K562 (cell line): ENCODE measurements around the gene TECPR2. TPM values are rescaled to one million over a fixed set of nuclear protein-coding genes. Genes with fewer than 3 reads are reported as not detected.

Source experiments
- ATAC-seq: fragments of 200-7000 bp; cut with Tn5 transposase; 3 replicates; pipeline ENCODE4 v1.9.1; 2020; ENCODE audit warnings: moderate library complexity
- BruUV-seq: library from RNA; stranded (reverse); fragments of 400-500 nt; replicated peaks from 2 replicates; lab custom pipeline; 2021; lab: Mats Ljungman, UMichigan
- CTCF ChIA-PET: fragments of 300-600 bp; formaldehyde crosslinking; extraction: SDS; loops from one replicate; lab custom pipeline; 2021; ENCODE audit warnings: low intra/inter-chr PET ratio; lab: Yijun Ruan, JAX
- POLR2A ChIA-PET: fragments of 300-600, 350-650 bp; sonication (Branson Sonifier 250); formaldehyde crosslinking; extraction: SDS; loops from one replicate; lab custom pipeline; 2021; ENCODE audit warnings: antibody characterized with exemption, inconsistent platforms; lab: Yijun Ruan, JAX
- DNase-seq, 4 experiments: peaks; one replicate each; pipeline versions ENCODE4 v3.0.0 to v3.0.0-alpha.2; 2011 to 2018; ENCODE audit warnings: low spot score in 3 of 4, mixed read lengths in 3 of 4; ENCODE audit errors: extremely low read depth in 1 of 4
- FAIRE-seq: peaks from 2 replicates; lab custom pipeline; 2011; peaks lifted over from hg19 to GRCh38; lab: Jason Lieb, UNC
- H2AFZ ChIP-seq: 2 replicates; pipeline ENCODE4 v1.6.0; 2011; ENCODE audit warnings: low read depth, low read length, control low read depth, inconsistent platforms
- H3K27ac ChIP-seq: fragments of 200-600 bp; 3 replicates; pipeline ENCODE4 v1.8.0; 2011; ENCODE audit warnings: low read depth, mild to moderate bottlenecking, control low read depth, inconsistent platforms, low read length, moderate library complexity, mixed read lengths; ENCODE audit errors: extremely low read depth
- H3K27me3 ChIP-seq, 2 experiments: fragments of 300-600 bp in 1 of 2; 2 replicates in 1 of 2; 3 replicates in 1 of 2; pipeline versions ENCODE4 v1.6.0 to v1.8.0; 2011; ENCODE audit warnings: inconsistent platforms in 2 of 2, low read length in 2 of 2, mild to moderate bottlenecking in 1 of 2, mixed read lengths in 1 of 2, moderate library complexity in 1 of 2; ENCODE audit not compliant: control insufficient read depth in 2 of 2, insufficient read depth in 2 of 2
- H3K36me3 ChIP-seq: fragments of 300-600 bp; 3 replicates; pipeline ENCODE4 v1.8.0; 2011; ENCODE audit warnings: mild to moderate bottlenecking, low read length, inconsistent platforms; ENCODE audit not compliant: control insufficient read depth, insufficient read depth
- H3K4me1 ChIP-seq, 2 experiments: fragments of 200-600 bp in 1 of 2; replicated peaks in 1 of 2; 2 replicates in 1 of 2; 3 replicates in 1 of 2; pipeline versions ENCODE4 v1.5.1 to v1.8.0; 2011; ENCODE audit warnings: inconsistent platforms in 2 of 2, low read length in 2 of 2, mild to moderate bottlenecking in 1 of 2, mixed read lengths in 1 of 2, moderate library complexity in 1 of 2; ENCODE audit not compliant: control insufficient read depth in 2 of 2, insufficient read depth in 2 of 2
- H3K4me2 ChIP-seq: 2 replicates; pipeline ENCODE4 v1.6.1; 2011; ENCODE audit warnings: low read length, control low read depth, inconsistent platforms, mixed read lengths; ENCODE audit not compliant: insufficient read depth
- H3K4me3 ChIP-seq: fragments of 200-600 bp; sonication (generic), shearing (Covaris generic); 2 replicates; pipeline ENCODE4 v1.5.1; 2016; ENCODE audit warnings: control low read depth, inconsistent platforms
- H3K79me2 ChIP-seq: fragments of 200-600 bp; 3 replicates; pipeline ENCODE4 v1.8.0; 2011; ENCODE audit warnings: low read length, inconsistent platforms; ENCODE audit not compliant: control insufficient read depth, insufficient read depth
- H3K9ac ChIP-seq, 2 experiments: 2 replicates each; pipeline versions ENCODE4 v1.6.0 to v1.6.1; 2011; ENCODE audit warnings: low read depth in 2 of 2, low read length in 2 of 2, control low read depth in 1 of 2, inconsistent platforms in 1 of 2, mild to moderate bottlenecking in 1 of 2, mixed read lengths in 1 of 2; ENCODE audit not compliant: insufficient read depth in 1 of 2
- H3K9me1 ChIP-seq: one replicate; pipeline ENCODE4 v1.6.0; 2011; ENCODE audit warnings: inconsistent platforms, mild to moderate bottlenecking, low read length, moderate library complexity; ENCODE audit not compliant: control insufficient read depth, insufficient read depth
- H3K9me3 ChIP-seq: replicated peaks from 2 replicates; pipeline ENCODE4 v1.5.1; 2011; ENCODE audit warnings: low read depth, low read length, inconsistent platforms; ENCODE audit not compliant: control insufficient read depth, insufficient read depth
- H4K20me1 ChIP-seq: replicated peaks from 2 replicates; pipeline ENCODE4 v1.6.1; 2011; ENCODE audit warnings: low read length, inconsistent platforms, mixed read lengths; ENCODE audit not compliant: control insufficient read depth, insufficient read depth
- CBFA2T2 ChIP-seq: fragments of 450-650 bp; conservative IDR thresholded peaks from 2 replicates; pipeline ENCODE4 v1.6.1; 2017; ENCODE audit warnings: mild to moderate bottlenecking
- CEBPB ChIP-seq: fragments of 450-650 bp; IDR thresholded peaks from 2 replicates; pipeline ENCODE4 v1.6.1; 2016; ENCODE audit warnings: missing genetic modification characterization, missing compliant biosample characterization
- CREB1 ChIP-seq, 2 experiments: sonication (generic) in 1 of 2; formaldehyde crosslinking in 1 of 2; IDR thresholded peaks; 2 replicates each; pipeline versions ENCODE4 v1.6.1 to v1.8.0; 2012 to 2022; ENCODE audit warnings: inconsistent platforms in 1 of 2, mild to moderate bottlenecking in 1 of 2, missing genetic modification reagents in 1 of 2, moderate library complexity in 1 of 2
- GTF3C2 ChIP-seq: IDR thresholded peaks from 3 replicates; pipeline ENCODE4 v1.6.1; 2011; ENCODE audit warnings: borderline replicate concordance, mild to moderate bottlenecking, moderate library complexity; ENCODE audit not compliant: insufficient read length; ENCODE audit errors: extremely low read depth
- HDAC1 ChIP-seq, 2 experiments: fragments of 450-650 bp; IDR thresholded peaks; 2 replicates each; pipeline ENCODE4 v1.6.1; 2016 to 2017; ENCODE audit warnings: inconsistent platforms in 1 of 2, mild to moderate bottlenecking in 1 of 2, moderate library complexity in 1 of 2
- TAF15 ChIP-seq: fragments of 200-400 bp; formaldehyde crosslinking; IDR thresholded peaks from 2 replicates; pipeline ENCODE4 v1.6.1; 2017; ENCODE audit warnings: mild to moderate bottlenecking, low read depth, low read length, moderate library complexity
- WGBS: fragments of 100-300 bp; shearing (Covaris generic); methylation state at CpG from one replicate; pipeline ENCODE4 v1.1.6; 2016; ENCODE audit warnings: low coverage, mixed read lengths; ENCODE audit not compliant: insufficient coverage; ENCODE audit errors: missing lambda C conversion rate; 5-methylcytosine and 5-hydroxymethylcytosine counted together
- in situ Hi-C: fragments of 300-500 bp; cut with MboI; formaldehyde crosslinking; loops from 4 replicates; pipeline ENCODE4 v1.15.0; 2018; ENCODE audit warnings: inconsistent platforms, mixed read lengths
- intact Hi-C: fragments of 100-400 bp; cut with micrococcal nuclease; formaldehyde crosslinking; loops from 2 replicates; pipeline ENCODE4 v1.14.2; 2022
- polyA plus RNA-seq, 8 experiments: library from polyadenylated mRNA; depleted of rRNA in 4 of 8; stranded (reverse) in 5 of 8; unstranded in 3 of 8; fragments of >200 nt; fragmentation: Nextera tagmentation in 2 of 8; fragmentation: Illumina TruSeq in 1 of 8; extraction: Ambion mirVana in 2 of 8; extraction: Trizol in 1 of 8; gene quantifications; 2 replicates each; pipeline versions ENCODE4 v1.2.1 to v1.2.3, GENCODE V29; 2011 to 2014; ENCODE audit warnings: inconsistent platforms in 1 of 8, missing spikeins in 1 of 8
- total RNA-seq, 7 experiments: library from RNA; depleted of rRNA in 6 of 7; stranded (reverse); fragments of >200 nt in 6 of 7; fragmentation: Illumina TruSeq in 2 of 7; extraction: Trizol in 2 of 7; gene quantifications; 2 replicates each; pipeline versions ENCODE4 v1.2.1 to v1.2.3, GENCODE V29; 2011 to 2021; ENCODE audit warnings: low replicate concordance in 1 of 7

TECPR2 gene
- total and polyA plus RNA-seq, 9 of the 15 experiments (the other 6 are each of a cell fraction or from before 2014, with no cell fraction given), result 0.04 to 3.0 (median 0.83) TPM

- CTCF ChIA-PET, result no interaction called here
- Histone ChIP-seq H2AFZ (no peak overlapping the region), H3K4me3 (no peak overlapping the region), H3K4me2 (no peak overlapping the region), H3K4me1 (peaks cover 0 to 4% of the 10 kb centered on the region in 2 experiments; a peak in 2 of 5 replicates), H3K9ac (no peak overlapping the region), H3K27me3 (no peaks in the 10 kb centered on the region), H3K27ac (no peak overlapping the region), H4K20me1 (no peaks in the 10 kb centered on the region), H3K36me3 (no peaks in the 10 kb centered on the region), H3K9me3 (no peaks in the 10 kb centered on the region), H3K79me2 (no peaks in the 10 kb centered on the region; the same call in 2 of the 3 replicates), H3K9me1 (no peaks in the 10 kb centered on the region)
- no peak for DNase-seq
- POLR2A ChIA-PET, result interaction anchor here (0.9 kb wide), 1 partner anchor 30 kb away, joined by 3 read pairs; the partner anchor contains the start of genes CINP and TECPR2
- FAIRE-seq, result no peak
- ATAC-seq, result no peak
- in situ Hi-C loops, result no loop called here
- no peak for TF ChIP-seq CREB1 (IDR thresholded peaks at IDR 0.05)
- TF ChIP-seq CREB1 (CRISPR knock-in tag; IDR thresholded peaks at IDR 0.05), result no peak
- intact Hi-C loops, result no loop called here
- BruUV-seq, result no TSS peak
- WGBS, result 37% methylated on average over 4 of the region's 4 CpGs
These were observed 29.8 kb downstream of the TECPR2 start for GRCh38 chr14:102392506-102392905.

- CTCF ChIA-PET, result interaction anchor here (0.6 kb wide), 1 partner anchor 10 kb away, joined by 3 read pairs; no protein-coding TSS in a partner anchor
- Histone ChIP-seq H3K27me3 (no peaks in the 10 kb centered on the region), H3K27ac (no peak overlapping the region), H3K4me2 (no peak overlapping the region; the same call in 1 of the 2 replicates), H3K4me1 (peaks cover 0 to 4% of the 10 kb centered on the region in 2 experiments; a peak in 2 of 5 replicates), H3K36me3 (no peaks in the 10 kb centered on the region), H3K4me3 (no peak overlapping the region), H3K9me1 (no peaks in the 10 kb centered on the region), H4K20me1 (no peaks in the 10 kb centered on the region), H2AFZ (no peak overlapping the region), H3K9me3 (no peaks in the 10 kb centered on the region), H3K79me2 (no peaks in the 10 kb centered on the region; the same call in 2 of the 3 replicates), H3K9ac (no peak overlapping the region)
- no TSS peak for BruUV-seq
- intact Hi-C loops (no loop called here), in situ Hi-C loops (no loop called here)
- TF ChIP-seq TAF15 (no peak), HDAC1 (IDR thresholded peaks at IDR 0.05) (no peak), CEBPB (tag) (peak; percentile 21; the same call in 1 of the 2 replicates), GTF3C2 (no peak), CBFA2T2 (no peak)
- POLR2A ChIA-PET, result no interaction called here
- no peak for FAIRE-seq
- no peak for ATAC-seq
- no peak for DNase-seq
- WGBS, result 24% methylated on average over 9 of the region's 9 CpGs
These were observed 32.1 kb downstream of the TECPR2 start for GRCh38 chr14:102394717-102395375.
